ENCODE measurements around the gene INHA. TPM values are rescaled to one million over a fixed set of nuclear protein-coding genes. Genes with fewer than 3 reads are reported as not detected.

The INHA gene
- total RNA-seq, 4 donors from 2014 or later: 0.45 to 0.75 TPM; not detected in 2

DNA sequence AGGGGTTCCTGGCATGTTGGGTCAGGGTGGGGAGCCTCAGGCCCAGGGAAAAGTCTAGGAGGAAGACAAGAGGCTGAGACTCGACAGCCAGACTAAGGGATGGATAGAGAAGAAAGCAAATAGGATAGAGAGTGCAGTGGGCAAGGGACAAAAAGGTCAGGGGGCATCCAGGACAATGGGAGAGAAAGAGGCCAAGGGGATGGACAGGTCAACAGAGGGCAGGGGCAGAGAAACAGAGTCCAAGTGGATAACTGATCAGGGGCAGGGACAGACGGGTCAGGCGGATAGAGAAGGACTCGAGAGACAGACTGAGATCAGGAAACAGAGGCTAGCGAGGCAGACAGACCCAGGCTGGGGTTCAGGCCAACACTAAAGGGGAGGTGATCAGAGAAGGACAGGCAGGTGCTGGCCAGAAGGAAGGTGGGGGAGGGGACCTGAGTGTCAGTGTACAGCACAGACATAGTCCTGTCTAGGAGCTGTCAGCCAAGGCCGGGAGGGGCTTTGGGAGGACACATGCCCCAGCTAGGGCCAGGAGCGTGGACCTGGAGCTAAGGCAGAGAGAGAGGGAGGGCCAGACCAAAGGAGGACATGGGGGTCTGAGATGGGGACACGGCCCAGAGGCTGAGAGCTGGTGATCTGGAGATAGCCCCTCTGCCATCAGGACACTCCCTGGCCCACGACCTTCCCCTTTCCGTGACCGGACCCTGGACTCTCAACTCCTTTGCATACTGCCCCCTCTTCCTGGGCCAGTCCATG is 45.6 kb upstream of the INHA start:
- no peak for DNase-seq (ENCODE audit: extremely low spot score)
- Histone ChIP-seq H3K27me3 (peaks cover 0 to 60% (median 3%) of the 10 kb centered on the region in 4 donors), H3K36me3 (no peaks in the 10 kb centered on the region), H3K4me3 (no peak overlapping the region), H3K27ac (replicated peaks in 1 of 4) (no peak overlapping the region), H3K9me3 (no peaks in the 10 kb centered on the region), H3K4me1 (peaks cover 28 to 41% (median 35%) of the 10 kb centered on the region in 4 donors)
- intact Hi-C loops (cut with DNase I): no loop called here
- TF ChIP-seq POLR2AphosphoS5 (IDR thresholded peaks at IDR 0.05) (no peak), POLR2A (IDR thresholded peaks at IDR 0.05; ENCODE audit: low read depth) (no peak), EP300 (IDR thresholded peaks at IDR 0.05) (no peak)
- TF ChIP-seq, protein P1, sequence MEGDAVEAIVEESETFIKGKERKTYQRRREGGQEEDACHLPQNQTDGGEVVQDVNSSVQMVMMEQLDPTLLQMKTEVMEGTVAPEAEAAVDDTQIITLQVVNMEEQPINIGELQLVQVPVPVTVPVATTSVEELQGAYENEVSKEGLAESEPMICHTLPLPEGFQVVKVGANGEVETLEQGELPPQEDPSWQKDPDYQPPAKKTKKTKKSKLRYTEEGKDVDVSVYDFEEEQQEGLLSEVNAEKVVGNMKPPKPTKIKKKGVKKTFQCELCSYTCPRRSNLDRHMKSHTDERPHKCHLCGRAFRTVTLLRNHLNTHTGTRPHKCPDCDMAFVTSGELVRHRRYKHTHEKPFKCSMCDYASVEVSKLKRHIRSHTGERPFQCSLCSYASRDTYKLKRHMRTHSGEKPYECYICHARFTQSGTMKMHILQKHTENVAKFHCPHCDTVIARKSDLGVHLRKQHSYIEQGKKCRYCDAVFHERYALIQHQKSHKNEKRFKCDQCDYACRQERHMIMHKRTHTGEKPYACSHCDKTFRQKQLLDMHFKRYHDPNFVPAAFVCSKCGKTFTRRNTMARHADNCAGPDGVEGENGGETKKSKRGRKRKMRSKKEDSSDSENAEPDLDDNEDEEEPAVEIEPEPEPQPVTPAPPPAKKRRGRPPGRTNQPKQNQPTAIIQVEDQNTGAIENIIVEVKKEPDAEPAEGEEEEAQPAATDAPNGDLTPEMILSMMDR (IDR thresholded peaks at IDR 0.05): no peak
- 71% methylated on average over 10 of the region's 11 CpGs for WGBS

DNA sequence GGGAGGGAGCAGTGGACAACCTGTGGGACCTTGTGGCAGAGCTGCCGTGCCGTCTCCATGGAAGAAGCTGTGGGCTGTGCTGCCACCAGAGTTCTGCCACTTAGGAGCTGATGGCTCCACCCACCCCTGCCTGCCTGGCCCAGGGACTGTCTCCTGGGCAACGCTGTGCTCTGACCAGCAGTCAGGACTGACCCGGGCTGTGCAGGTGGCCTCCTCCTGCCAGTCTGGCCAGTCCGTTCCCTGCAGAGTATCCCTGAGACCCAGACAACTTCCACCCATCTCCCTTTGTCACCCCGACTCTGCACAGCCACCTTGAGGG is 45.1 kb upstream of the INHA start:
- Histone ChIP-seq H3K36me3 (no peaks in the 10 kb centered on the region), H3K27me3 (peaks cover 0 to 65% (median 3%) of the 10 kb centered on the region in 4 donors), H3K4me3 (no peak overlapping the region), H3K9me3 (no peaks in the 10 kb centered on the region), H3K4me1 (peaks cover 23 to 35% (median 30%) of the 10 kb centered on the region in 4 donors), H3K27ac (replicated peaks in 1 of 4) (no peak overlapping the region)
- intact Hi-C loops (cut with DNase I): no loop called here
- no peak for DNase-seq (ENCODE audit: extremely low spot score)
- 100% methylated on average over 1 of the region's 6 CpGs for WGBS
- no peak for TF ChIP-seq POLR2AphosphoS5 (IDR thresholded peaks at IDR 0.05)
- TF ChIP-seq EP300 (IDR thresholded peaks at IDR 0.05): no peak
- no peak for TF ChIP-seq POLR2A (IDR thresholded peaks at IDR 0.05; ENCODE audit: low read depth)
- TF ChIP-seq, protein P1 (IDR thresholded peaks at IDR 0.05): no peak

DNA sequence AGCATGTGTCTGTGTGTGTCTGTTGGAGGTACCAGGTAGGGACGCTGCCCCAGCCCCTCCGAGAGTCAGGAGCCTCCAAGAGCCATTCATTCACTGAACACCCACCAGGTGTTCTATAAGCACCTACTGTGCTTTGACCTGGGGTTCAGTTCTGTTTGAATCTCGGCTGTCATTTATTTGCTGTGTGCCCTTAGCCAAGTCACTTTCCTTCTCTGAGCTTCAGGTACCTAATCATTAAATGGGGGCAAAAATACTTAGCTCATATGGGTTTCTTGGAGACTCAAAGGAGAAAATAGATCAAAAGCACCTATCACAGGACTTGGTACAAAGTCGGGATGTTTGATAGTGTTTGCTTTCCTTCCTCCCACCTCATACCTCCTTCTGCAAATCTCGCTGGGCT is 44.6 kb upstream of the INHA start:
- H3K36me3 ChIP-seq: no peaks in the 10 kb centered on the region
- TF ChIP-seq, protein P1 (IDR thresholded peaks at IDR 0.05): no peak
- TF ChIP-seq EP300 (IDR thresholded peaks at IDR 0.05) (no peak), POLR2A (IDR thresholded peaks at IDR 0.05; ENCODE audit: low read depth) (no peak), POLR2AphosphoS5 (IDR thresholded peaks at IDR 0.05) (no peak)
- no peaks in the 10 kb centered on the region for H3K9me3 ChIP-seq
- no peak overlapping the region for H3K4me3 ChIP-seq
- H3K4me1 ChIP-seq: peaks cover 18 to 31% (median 26%) of the 10 kb centered on the region in 4 donors
- no peak overlapping the region for H3K27ac ChIP-seq (replicated peaks in 1 of 4)
- intact Hi-C loops (cut with DNase I): no loop called here
- 71% methylated on average over 3 of the region's 5 CpGs for WGBS
- H3K27me3 ChIP-seq: peaks cover 0 to 61% (median 3%) of the 10 kb centered on the region in 4 donors
- DNase-seq (ENCODE audit: extremely low spot score): no peak

DNA sequence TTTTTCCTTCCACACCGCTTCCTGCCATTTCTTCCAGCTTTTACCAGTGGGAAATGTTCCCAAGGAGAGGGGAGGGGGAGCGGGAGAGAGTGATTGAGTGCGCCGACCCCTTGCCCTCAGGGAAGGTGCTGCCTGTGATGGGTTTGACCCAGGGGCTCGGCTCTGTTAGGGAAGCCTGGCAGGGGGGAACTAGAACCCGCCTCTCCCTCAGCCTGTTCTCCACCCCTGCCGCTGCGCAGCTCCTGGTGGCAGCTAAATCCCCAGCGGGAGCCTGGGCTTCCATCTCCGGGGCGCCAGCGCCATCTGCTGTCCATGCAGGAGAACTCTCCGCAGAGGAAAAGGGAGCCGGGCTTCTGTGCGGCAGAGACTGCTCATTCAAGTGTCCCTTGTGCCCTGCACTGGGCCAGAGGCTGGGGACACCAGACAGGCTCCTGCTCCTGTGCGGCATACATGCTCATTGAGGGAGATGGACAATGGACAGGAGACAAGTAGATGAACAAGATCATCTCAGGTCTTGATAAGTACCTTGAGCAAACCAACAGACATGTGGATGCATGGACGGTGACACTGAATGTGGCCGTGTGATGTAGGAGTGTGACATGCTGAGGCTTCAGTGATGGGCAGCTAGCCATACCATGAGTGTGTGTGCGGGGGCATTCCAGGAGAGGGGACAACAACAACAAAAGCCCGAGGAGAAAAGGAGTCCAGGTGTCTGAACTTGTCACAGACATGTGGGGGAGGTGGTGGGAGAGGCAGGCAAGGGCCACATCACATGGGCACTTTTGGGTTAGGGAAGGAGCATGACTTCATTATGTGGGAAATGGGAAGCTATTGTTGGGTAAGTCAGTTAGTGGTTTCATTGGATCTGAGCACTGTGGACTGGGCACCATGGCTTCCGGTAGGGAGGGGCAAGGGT is 41.8 kb upstream of the INHA start:
- TF ChIP-seq, protein P1 (IDR thresholded peaks at IDR 0.05): peak; percentile 96 to 99 (median 97)
- TF ChIP-seq POLR2AphosphoS5 (IDR thresholded peaks at IDR 0.05): peak; percentile 44 to 68
- no peak for TF ChIP-seq EP300 (IDR thresholded peaks at IDR 0.05)
- TF ChIP-seq POLR2A (IDR thresholded peaks at IDR 0.05; ENCODE audit: low read depth): no peak
- Histone ChIP-seq H3K4me3 (peak overlapping the region; percentile 11 to 32 (median 29)), H3K36me3 (no peaks in the 10 kb centered on the region), H3K4me1 (peaks cover 9 to 19% (median 15%) of the 10 kb centered on the region in 4 donors), H3K27me3 (peaks cover 0 to 37% (median 0%) of the 10 kb centered on the region in 4 donors), H3K27ac (replicated peaks in 1 of 4) (peak overlapping the region in 1 of 4 donors; percentile 45), H3K9me3 (no peaks in the 10 kb centered on the region)
- DNase-seq (ENCODE audit: extremely low spot score): no peak
- 16% methylated on average over 19 of the region's 21 CpGs for WGBS
- intact Hi-C loops (cut with DNase I): loop anchor here (2.0 to 5.0 kb wide), 3 partner anchors 33 to 130 kb away; partner anchors contain the start of gene GMPPA

Measured in esophagus muscularis mucosa (tissue), 4 donors.